NCI-H446 treated with DMSO at 0.1 percent for 48 hours (cell line): ENCODE measurements around the gene SIK3.

Source experiments
- DNase-seq: peaks from one replicate; lab custom pipeline; 2025; lab: John Stamatoyannopoulos, UW

SIK3 gene

GRCh38 chr11:116930586-116930985 is 167.6 kb downstream of the SIK3 start:
- DNase-seq, result no peak

DNA sequence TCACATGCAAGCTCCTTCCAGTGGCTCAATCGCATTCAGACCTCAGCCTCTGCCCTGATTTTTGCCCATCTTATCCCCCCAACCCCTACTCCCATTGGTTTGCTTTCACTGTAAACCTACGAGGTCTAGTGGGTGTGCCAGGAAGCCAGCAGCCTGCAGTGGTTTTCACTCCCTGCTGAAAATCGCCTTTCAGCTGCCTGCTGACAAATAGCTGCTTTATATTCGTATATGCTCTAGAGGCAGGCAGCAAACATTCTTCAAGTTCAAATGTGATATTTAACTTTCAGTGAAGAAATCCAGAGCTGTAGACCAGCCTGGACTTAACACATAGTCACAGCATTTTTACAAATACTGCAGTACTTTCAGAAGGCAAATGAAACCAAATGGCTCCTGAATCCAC is 168.1 kb downstream of the SIK3 start:
- no peak for DNase-seq

DNA sequence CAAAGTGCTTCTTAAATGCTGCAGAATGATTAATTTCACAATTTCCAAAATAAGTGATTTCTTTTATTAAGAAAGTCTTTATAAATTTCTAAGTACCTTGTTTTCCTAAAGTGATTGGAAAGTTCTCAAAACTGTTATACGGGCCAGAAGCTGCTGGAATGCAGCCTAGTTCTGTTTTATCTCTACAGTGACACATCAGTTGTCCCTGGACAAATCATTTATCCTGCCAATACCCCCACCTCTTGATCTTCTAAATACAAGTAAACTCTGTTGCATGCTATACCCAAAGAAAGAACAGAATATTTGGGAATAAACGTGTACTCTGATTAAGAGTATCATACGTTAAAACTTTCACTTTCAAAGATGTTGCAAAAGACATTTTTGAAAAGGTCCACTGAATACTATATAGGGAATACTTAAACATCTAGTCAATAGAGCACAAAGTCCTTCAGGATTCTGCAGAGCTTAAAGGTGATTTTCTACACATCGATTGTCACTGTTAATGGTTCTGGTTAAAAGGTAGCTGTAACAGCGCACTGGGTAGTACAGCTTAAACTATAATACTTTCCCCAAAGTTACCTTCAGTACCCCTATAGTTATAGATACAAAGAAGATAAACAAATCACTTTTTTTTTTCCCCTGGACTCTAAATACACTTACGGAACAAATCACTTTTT is 168.7 kb downstream of the SIK3 start:
- DNase-seq, result no peak

DNA sequence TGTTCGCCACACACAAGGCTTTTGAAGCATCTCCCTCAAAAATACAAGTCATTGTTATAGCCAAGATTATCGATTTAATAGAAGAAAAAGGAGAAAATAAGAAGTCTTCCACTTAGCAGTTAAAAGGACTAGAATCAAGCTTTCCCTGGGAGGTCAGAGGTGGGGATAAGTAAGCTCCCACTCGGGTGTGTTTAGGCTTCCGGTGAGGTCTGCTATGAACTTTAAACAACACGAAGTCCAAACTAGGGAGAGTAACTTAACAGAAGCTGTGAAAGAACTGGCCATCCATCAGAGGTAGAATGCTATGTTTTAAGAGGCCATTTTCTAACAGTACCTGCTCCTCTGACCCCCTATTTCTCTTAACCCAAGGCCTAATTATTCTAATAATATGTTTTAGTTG is 169.4 kb downstream of the SIK3 start:
- DNase-seq, result no peak

GRCh38 chr11:116928102-116928777 is 170.0 kb downstream of the SIK3 start:
- no peak for DNase-seq

DNA sequence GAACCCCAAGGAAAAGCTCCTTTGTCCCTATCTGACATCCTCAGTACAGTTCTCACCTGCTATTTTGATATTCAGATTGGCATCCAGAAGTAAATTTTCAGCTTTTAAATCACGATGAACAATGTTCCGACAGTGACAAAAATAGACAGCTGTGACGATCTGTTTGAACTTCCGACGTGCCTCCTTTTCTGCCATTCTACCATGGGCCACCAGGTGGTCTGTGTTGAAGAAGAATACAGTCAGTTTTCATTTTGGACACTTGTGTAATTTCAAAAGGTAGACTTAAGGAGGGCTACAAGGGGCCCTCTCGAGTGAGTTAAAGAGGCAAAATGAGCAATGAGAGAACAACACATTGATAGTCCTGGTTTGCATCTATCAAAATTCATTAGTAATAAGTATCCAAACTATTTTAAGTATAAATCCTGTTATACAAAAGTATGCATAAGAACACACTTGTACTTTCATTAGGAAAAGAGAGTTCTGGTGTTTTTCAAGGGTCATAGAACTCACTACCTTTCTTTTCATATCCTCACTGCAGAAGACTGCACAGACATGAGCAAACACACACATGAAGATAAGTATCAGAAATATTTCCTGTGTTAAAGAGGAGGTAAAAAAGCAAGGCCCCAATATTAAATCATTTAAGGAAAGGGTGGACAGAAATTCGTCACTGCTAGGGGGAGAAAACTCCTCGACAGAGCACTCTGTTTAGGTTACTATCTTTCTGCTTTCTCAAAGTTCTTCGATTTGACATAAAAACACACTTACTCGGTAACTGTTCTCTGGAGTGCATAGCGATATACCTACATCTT is 170.9 kb downstream of the SIK3 start:
- no peak for DNase-seq

DNA sequence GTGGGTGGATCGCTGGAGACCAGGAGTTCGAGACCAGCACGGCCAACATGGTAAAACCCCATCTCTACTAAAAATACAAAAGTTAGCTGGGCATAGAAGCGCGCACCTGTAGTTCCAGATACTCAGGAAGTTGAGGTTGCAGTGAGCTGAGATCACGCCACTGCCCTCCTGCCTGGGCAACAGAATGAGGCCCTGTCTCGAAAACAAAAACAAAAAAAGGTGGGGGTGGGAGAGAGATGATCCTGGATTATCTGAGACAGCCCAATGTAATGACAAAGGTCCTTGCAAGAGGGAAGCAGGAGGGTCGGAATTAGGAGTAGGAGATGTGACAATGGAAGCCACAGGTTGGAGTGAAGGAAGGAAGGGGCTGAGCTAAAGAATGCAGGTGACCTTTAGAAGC is 173.2 kb downstream of the SIK3 start:
- no peak for DNase-seq

DNA sequence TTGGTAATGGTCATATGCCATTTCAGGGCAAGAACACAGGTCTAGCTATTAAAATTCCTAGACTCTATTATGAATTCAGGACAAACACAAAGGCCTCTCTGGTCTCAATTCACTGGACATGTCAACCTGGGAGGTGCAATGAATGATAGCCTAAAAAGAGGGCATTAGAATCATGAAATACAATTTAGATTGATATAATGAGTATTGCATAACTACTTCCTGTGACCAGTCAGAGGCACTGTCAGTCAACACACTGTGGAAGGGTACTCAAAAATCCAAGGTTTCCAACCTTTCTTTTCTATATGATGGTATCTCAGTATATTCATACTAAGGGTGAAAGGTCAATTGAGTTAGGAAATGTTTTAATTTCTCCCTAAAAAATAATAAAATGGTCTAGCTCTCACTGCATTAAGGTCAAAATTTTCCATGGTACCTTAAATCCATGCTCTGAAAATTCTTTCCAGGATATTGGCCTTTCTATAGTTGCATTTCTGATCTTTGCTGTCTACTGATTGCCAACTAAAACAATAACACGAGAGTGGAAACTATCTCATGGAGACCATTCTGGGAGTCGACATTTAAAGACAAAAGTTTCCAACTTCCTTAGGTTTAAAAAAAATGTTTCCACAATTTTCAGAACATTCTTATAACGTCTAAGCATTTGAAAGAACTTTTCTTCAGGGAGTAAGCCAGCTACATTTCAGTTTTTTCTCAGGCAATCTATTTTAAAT is 179.1 kb downstream of the SIK3 start:
- DNase-seq, result no peak

- DNase-seq, result no peak
These were observed 180.6 kb downstream of the SIK3 start for GRCh38 chr11:116917632-116918031.

DNA sequence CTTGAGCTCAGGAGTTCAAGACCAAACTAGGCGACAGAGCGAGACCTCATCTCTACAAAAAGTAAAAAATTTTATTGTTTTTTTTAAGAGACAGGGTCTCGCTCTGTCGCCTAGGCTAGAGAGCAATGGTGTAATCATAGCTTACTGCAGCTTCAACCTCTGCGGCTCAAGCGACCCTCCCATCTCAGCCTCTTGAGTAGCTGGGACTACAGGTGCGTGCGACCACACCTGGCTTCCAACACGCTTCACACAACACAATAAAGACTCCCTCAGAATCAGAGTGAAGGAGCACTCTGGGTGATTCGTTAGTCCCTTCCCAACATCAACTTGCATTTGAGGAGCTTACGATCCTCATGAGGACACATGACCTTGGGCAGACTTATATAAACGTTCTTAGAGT is 181.3 kb downstream of the SIK3 start:
- DNase-seq, result no peak

DNA sequence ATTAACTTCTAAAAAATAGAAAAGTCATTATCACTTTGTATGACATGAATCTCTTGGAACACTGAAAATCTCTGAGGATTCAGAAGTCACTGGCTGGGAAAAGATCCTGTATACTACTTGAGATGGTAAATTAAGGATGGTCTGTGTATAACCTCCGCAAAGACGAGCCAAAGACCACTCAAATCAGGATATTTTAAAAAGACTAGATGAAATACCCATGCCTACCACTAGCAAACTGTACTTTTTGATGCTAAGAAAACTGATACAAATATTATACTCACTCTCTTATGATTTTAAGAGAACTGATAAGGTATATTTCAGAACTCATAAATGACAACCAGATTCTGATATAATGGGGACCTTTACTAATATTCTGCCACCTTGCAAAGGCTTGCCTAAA is 182.2 kb downstream of the SIK3 start:
- no peak for DNase-seq

GRCh38 chr11:116913000-116913399 is 185.2 kb downstream of the SIK3 start:
- DNase-seq, result no peak

- no peak for DNase-seq
These were observed 186.1 kb downstream of the SIK3 start for GRCh38 chr11:116911976-116912734.

GRCh38 chr11:116910847-116911246 is 187.4 kb downstream of the SIK3 start:
- DNase-seq, result no peak

DNA sequence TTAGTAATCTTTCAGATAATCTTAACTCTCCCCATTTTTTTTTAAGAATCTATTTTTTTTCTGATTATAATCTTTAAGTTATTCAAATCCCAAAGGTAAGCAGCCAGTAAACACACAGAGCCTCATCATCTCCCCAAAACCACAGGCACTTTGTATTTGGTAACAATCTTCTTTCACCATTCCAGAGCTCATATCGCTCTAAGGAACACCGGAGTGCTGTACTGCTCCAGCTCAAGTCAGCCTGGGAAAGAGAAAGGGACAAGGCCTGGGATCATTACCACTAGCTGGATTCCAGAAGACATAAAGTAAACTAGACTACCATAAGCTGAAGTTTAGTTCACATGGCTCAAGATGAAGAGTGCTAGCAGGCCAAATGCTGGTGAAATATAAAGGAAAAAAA is 187.8 kb downstream of the SIK3 start:
- DNase-seq, result no peak

- no peak for DNase-seq
These were observed 189.0 kb downstream of the SIK3 start for GRCh38 chr11:116909245-116909644.

DNA sequence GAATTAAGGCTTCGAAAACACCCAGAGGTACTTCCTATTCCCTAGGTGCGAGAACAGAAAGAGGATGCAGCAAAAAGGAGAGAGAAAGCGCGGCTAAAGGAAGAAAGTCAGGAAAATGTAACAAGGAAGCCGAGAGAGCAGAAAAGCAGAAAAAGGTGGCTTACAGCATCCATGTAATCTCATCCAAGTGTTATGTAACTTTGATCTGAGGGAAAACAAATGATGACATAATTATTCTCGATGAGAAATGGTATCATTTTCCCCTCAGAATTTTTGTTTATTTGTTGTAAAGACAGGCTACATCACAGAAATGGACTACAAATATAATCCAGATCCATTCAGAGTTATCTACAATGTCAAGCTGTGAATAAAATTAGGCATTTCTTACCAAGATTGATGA is 191.7 kb downstream of the SIK3 start:
- DNase-seq, result no peak

- DNase-seq, result no peak
These were observed 195.1 kb downstream of the SIK3 start for GRCh38 chr11:116903090-116903489.

DNA sequence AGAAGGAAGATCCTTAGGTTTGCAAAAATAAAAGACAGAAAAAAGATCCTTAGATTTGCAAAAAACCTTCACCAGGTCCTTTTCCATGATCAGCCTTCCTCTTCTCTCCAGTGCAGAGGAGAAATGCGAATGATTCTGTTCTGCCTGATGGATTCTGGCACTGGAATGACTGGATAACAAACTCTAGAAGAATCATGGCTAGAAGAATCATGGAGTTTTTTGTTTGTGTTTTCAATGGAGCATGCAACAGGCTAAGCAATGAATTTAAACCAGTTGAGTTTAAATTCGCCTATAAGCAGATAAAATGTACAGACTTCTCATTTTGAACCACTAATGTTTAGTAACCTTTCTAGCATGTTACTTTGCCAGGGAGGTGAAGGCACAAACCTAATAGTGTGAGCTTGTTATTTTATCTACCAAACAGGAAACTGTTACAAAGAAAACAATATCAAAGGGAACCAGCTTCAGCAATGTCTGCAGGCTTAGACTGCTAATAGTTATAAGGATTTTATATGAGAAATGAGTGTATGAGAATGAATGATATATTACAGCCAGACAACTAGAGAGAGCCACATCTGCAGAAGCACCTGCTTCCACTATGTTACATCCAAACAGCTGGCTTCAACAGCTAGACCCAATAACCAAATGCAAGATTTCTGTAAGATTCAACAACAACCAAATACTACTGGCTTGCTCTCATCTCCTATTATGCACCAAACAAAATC is 196.1 kb downstream of the SIK3 start:
- no peak for DNase-seq

GRCh38 chr11:116901211-116901610 is 197.0 kb downstream of the SIK3 start:
- no peak for DNase-seq

DNA sequence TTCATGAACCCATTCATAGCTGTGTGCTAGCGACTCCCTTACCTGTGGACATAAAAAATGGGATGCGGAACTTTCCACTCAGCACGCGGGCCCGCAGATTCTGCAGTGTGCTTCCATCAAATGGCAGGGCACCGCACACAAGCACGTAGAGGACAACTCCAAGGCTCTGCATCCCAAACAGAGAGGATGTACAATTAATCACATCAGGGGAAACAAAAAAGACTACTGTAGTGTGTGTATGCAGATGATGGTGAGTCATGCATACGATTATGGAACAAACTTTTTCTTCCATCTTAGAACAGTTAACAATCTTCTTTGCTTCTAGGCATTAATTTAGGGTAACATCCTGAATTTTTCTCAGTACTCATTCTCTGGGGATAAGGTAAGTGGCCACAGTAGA is 202.0 kb downstream of the SIK3 start:
- no peak for DNase-seq
